T47D (cell line): ENCODE data around the gene EFNA5.

Source experiments
- DNase-seq, 2 experiments: peaks; one replicate each; pipeline versions ENCODE4 v3.0.0 to v3.0.0-alpha.2; 2011 to 2012; ENCODE audit warnings: low read depth in 1 of 2, low spot score in 1 of 2
- JUND ChIP-seq: IDR thresholded peaks from 2 replicates; pipeline ENCODE4 v1.6.1; 2012; ENCODE audit warnings: low read depth
- in situ Hi-C: cut with HindIII; loops from 2 replicates; pipeline ENCODE4 v1.10.0; 2016; ENCODE audit warnings: low sequenced_read_pairs, low pct_unique_long_range_greater_than_20kb

Gene EFNA5

GRCh38 chr5:107548477-107548876 lies 122.3 kb downstream of the EFNA5 start:
- in situ Hi-C loops: no loop called here
- TF ChIP-seq JUND: no peak
- DNase-seq: no peak

GRCh38 chr5:107546719-107547118 lies 124.0 kb downstream of the EFNA5 start:
- in situ Hi-C loops: no loop called here
- no peak for TF ChIP-seq JUND
- DNase-seq: no peak

- in situ Hi-C loops: no loop called here
- no peak for DNase-seq
- no peak for TF ChIP-seq JUND
Observed at GRCh38 chr5:107545486-107545885, 125.3 kb downstream of the EFNA5 start.

GRCh38 chr5:107544967-107545366 lies 125.8 kb downstream of the EFNA5 start:
- in situ Hi-C loops: no loop called here
- DNase-seq: no peak
- no peak for TF ChIP-seq JUND

- TF ChIP-seq JUND: no peak
- no peak for DNase-seq
- in situ Hi-C loops: no loop called here
Observed at GRCh38 chr5:107544476-107544875, 126.3 kb downstream of the EFNA5 start.

- no peak for DNase-seq
- TF ChIP-seq JUND: no peak
- in situ Hi-C loops: no loop called here
Observed at GRCh38 chr5:107543868-107544267, 126.9 kb downstream of the EFNA5 start.

- DNase-seq: peak in 1 of 2 experiments; percentile 58
- in situ Hi-C loops: no loop called here
- TF ChIP-seq JUND: no peak
Observed at GRCh38 chr5:107542831-107543231, 127.9 kb downstream of the EFNA5 start.

GRCh38 chr5:107542428-107542827 lies 128.3 kb downstream of the EFNA5 start:
- in situ Hi-C loops: no loop called here
- peak in 1 of 2 experiments; percentile 45 for DNase-seq

GRCh38 chr5:107541400-107541799 lies 129.3 kb downstream of the EFNA5 start:
- TF ChIP-seq JUND: no peak
- no peak for DNase-seq
- in situ Hi-C loops: no loop called here

More at GRCh38 chr5:107542428-107542827, 128.3 kb downstream of the EFNA5 start:
- no peak for TF ChIP-seq JUND

- TF ChIP-seq JUND: no peak
- peak in 1 of 2 experiments; percentile 35 for DNase-seq
- in situ Hi-C loops: no loop called here
Observed at GRCh38 chr5:107539726-107540330, 130.9 kb downstream of the EFNA5 start.

- no peak for DNase-seq
- in situ Hi-C loops: no loop called here
- no peak for TF ChIP-seq JUND
Observed at GRCh38 chr5:107538805-107539445, 131.8 kb downstream of the EFNA5 start.

GRCh38 chr5:107538331-107538730 lies 132.4 kb downstream of the EFNA5 start:
- no peak for DNase-seq
- TF ChIP-seq JUND: no peak
- in situ Hi-C loops: no loop called here

- TF ChIP-seq JUND: no peak
Observed at GRCh38 chr5:107535849-107536248, 134.9 kb downstream of the EFNA5 start.

More at GRCh38 chr5:107535849-107536248, 134.9 kb downstream of the EFNA5 start:
- DNase-seq: no peak
- in situ Hi-C loops: no loop called here
